ENCODE data around the gene BIN2.

DNA sequence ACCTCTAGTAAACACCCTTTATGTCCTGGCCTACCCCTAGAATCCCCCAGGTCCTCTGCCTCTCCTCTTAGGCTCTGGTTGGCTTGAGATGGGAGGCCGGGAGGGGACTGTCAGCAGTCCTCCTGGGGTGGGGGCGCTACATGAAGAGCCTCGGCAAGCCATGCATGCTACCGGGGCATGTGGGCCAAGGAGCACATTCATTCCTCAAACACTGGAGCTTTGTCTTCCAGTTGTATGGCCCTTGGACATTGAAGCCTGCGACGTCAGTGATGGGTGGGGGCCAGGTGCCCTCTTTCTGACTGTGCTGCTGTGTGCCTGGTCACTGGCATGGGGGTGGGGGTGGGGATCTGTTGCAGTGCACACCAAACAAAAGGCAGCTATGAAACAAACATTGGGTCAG, 38.3 kb upstream of the BIN2 start:
- TF ChIP-seq GATA2 (IDR thresholded peaks at IDR 0.05; ENCODE audit: low read depth, low read length) = no peak
- no peak for TF ChIP-seq GATA3 (IDR thresholded peaks at IDR 0.05; ENCODE audit: low read depth, low read length)
